Neural cell (in vitro differentiated cells): ENCODE measurements around the gene SLC25A25. TPM values are rescaled to one million over a fixed set of nuclear protein-coding genes. Genes with fewer than 3 reads are reported as not detected.
A peak's percentile ranks its signal among the peaks of the same experiment; 100 is the strongest.
"Not testable (repeated sequence)": the region's sequence is repeated elsewhere in the genome, so short reads cannot be mapped to it uniquely, and the experiment has no call there.

Experiments used
- H2AFZ ChIP-seq: fragments of 200-600, 300-800 bp; sonication (generic), shearing (Covaris generic); 2 replicates; pipeline ENCODE4 v1.6.0; 2014; ENCODE audit warnings: low read depth, mild to moderate bottlenecking, antibody characterized with exemption, low read length, moderate library complexity
- H3F3A ChIP-seq: fragments of 200-600 bp; shearing (Covaris generic); 2 replicates; pipeline ENCODE4 v1.6.1; 2016; ENCODE audit warnings: mild to moderate bottlenecking, moderate library complexity, mixed read lengths, antibody characterized with exemption, low read length; ENCODE audit not compliant: insufficient read depth, poor library complexity, severe bottlenecking
- H3K27ac ChIP-seq: fragments of 200-600, 300-800 bp; sonication (generic), shearing (Covaris generic); 2 replicates; pipeline ENCODE4 v1.5.1; 2014; ENCODE audit warnings: mild to moderate bottlenecking, low read length, moderate library complexity
- H3K27me3 ChIP-seq: fragments of 300-800, 200-600 bp; sonication (generic), shearing (Covaris generic); 2 replicates; pipeline ENCODE4 v1.6.0; 2014; ENCODE audit warnings: mild to moderate bottlenecking, low read depth, low read length, moderate library complexity; ENCODE audit not compliant: insufficient read depth
- H3K36me3 ChIP-seq: fragments of 300-800, 200-600 bp; sonication (generic), shearing (Covaris generic); 2 replicates; pipeline ENCODE4 v1.5.1; 2014; ENCODE audit warnings: mild to moderate bottlenecking, antibody characterized with exemption, low read length, moderate library complexity; ENCODE audit not compliant: insufficient read depth
- H3K4me2 ChIP-seq: fragments of 300-800, 200-600 bp; sonication (generic), shearing (Covaris generic); 2 replicates; pipeline ENCODE4 v1.6.0; 2014; ENCODE audit warnings: mild to moderate bottlenecking, low read length
- H3K4me3 ChIP-seq: fragments of 300-800, 200-600 bp; sonication (generic), shearing (Covaris generic); 2 replicates; pipeline ENCODE4 v1.5.1; 2014; ENCODE audit warnings: mild to moderate bottlenecking, low read length, moderate library complexity
- H3K79me2 ChIP-seq: fragments of 200-600 bp; shearing (Covaris generic); replicated peaks from 2 replicates; pipeline ENCODE4 v1.6.0; 2014; ENCODE audit warnings: mild to moderate bottlenecking, low read length, moderate library complexity; ENCODE audit not compliant: insufficient read depth
- H3K9ac ChIP-seq: fragments of 300-800, 200-600 bp; sonication (generic), shearing (Covaris generic); 2 replicates; pipeline ENCODE4 v1.6.1; 2016; ENCODE audit warnings: mild to moderate bottlenecking, low read length, mixed read lengths
- H3K9me2 ChIP-seq: fragments of 200-600 bp; shearing (Covaris generic); 2 replicates; pipeline ENCODE4 v1.6.1; 2016; ENCODE audit warnings: mild to moderate bottlenecking, low read length, mixed read lengths; ENCODE audit not compliant: insufficient read depth
- H3K9me3 ChIP-seq: fragments of 200-600, 300-800 bp; sonication (generic), shearing (Covaris generic); 2 replicates; pipeline ENCODE4 v1.6.1; 2016; ENCODE audit warnings: mild to moderate bottlenecking, mixed run types, low read length, moderate library complexity, mixed read lengths
- H4K20me1 ChIP-seq: fragments of 200-600 bp; shearing (Covaris generic); 2 replicates; pipeline ENCODE4 v1.6.1; 2016; ENCODE audit warnings: mild to moderate bottlenecking, mixed run types; ENCODE audit not compliant: insufficient read depth
- CTCF ChIP-seq: fragments of 450-650 bp; IDR thresholded peaks from 2 replicates; pipeline ENCODE4 v1.5.1; 2014; ENCODE audit warnings: antibody characterized with exemption, mild to moderate bottlenecking, moderate library complexity; ENCODE audit not compliant: poor library complexity, severe bottlenecking
- SMC3 ChIP-seq: fragments of 450-650 bp; conservative IDR thresholded peaks from 2 replicates; pipeline ENCODE4 v1.6.1; 2014; ENCODE audit warnings: antibody characterized with exemption, mild to moderate bottlenecking, moderate library complexity; ENCODE audit not compliant: poor library complexity
- TAF1 ChIP-seq: IDR thresholded peaks from 2 replicates; pipeline ENCODE4 v1.6.1; 2012; ENCODE audit warnings: low read depth
- polyA plus RNA-seq: library from polyadenylated mRNA; depleted of rRNA; stranded (reverse); fragments of >200 nt; gene quantifications from 2 replicates; pipeline ENCODE4 v1.2.3, GENCODE V29; 2014

SLC25A25 gene
- polyA plus RNA-seq, 1 donor from 2014 or later, result 43.7 TPM

GRCh38 chr9:128128836-128129590 is 61.0 kb downstream of the SLC25A25 start (continued):
- TF ChIP-seq TAF1 (no peak), SMC3 (no peak)

GRCh38 chr9:128129976-128130590 is 62.1 kb downstream of the SLC25A25 start:
- H3K9me2 ChIP-seq, H3K27me3 ChIP-seq, H3K4me2 ChIP-seq, H3K9me3 ChIP-seq, H3K27ac ChIP-seq, H3K9ac ChIP-seq, H3K4me3 ChIP-seq, H3F3A ChIP-seq, H2AFZ ChIP-seq, H3K36me3 ChIP-seq, H4K20me1 ChIP-seq: not testable (repeated sequence)
- peaks cover 11% of the 10 kb centered on the region for H3K79me2 ChIP-seq
- TF ChIP-seq CTCF, result peak; percentile 48

DNA sequence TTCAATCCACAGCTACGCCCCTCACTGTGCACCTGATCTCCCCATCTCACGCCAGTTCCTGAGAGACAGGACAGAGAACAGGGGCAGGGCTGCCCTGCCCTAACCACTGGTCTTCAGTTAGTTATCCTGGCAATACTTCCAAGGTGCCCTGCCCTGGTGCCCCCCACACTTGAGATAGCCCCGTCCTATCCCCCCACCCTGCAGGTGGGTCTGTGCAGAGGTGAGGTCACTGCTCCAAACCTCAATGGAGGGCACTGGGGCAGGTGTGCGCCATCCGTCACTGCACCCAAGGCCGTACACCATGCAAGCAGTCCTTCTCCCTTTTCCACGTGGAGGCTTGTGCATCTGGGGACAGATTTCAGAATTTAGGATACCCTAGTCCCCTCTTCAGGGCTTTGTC is 62.6 kb downstream of the SLC25A25 start:
- H3K79me2 ChIP-seq, result peaks cover 11% of the 10 kb centered on the region
- H3K27ac ChIP-seq, H3K9ac ChIP-seq, H3K27me3 ChIP-seq, H3K36me3 ChIP-seq, H2AFZ ChIP-seq, H3K9me2 ChIP-seq, H3K4me3 ChIP-seq, H3F3A ChIP-seq, H4K20me1 ChIP-seq, H3K9me3 ChIP-seq, H3K4me2 ChIP-seq: not testable (repeated sequence)

GRCh38 chr9:128131346-128131745 is 63.3 kb downstream of the SLC25A25 start:
- not testable (repeated sequence) for H3K4me2 ChIP-seq, H4K20me1 ChIP-seq, H3K36me3 ChIP-seq, H3K9ac ChIP-seq, H3K9me3 ChIP-seq, H2AFZ ChIP-seq, H3K27ac ChIP-seq, H3K27me3 ChIP-seq, H3K4me3 ChIP-seq, H3K9me2 ChIP-seq, H3F3A ChIP-seq, H3K79me2 ChIP-seq

- not testable (repeated sequence) for H3F3A ChIP-seq, H3K27me3 ChIP-seq, H3K9me3 ChIP-seq, H3K4me3 ChIP-seq, H2AFZ ChIP-seq, H3K9ac ChIP-seq, H3K36me3 ChIP-seq, H3K9me2 ChIP-seq, H3K4me2 ChIP-seq, H3K79me2 ChIP-seq, H3K27ac ChIP-seq, H4K20me1 ChIP-seq
Observed at GRCh38 chr9:128132139-128132538, 64.1 kb downstream of the SLC25A25 start.

GRCh38 chr9:128135561-128135960 is 67.5 kb downstream of the SLC25A25 start:
- H4K20me1 ChIP-seq, H3K4me3 ChIP-seq, H3K27me3 ChIP-seq, H3K9me3 ChIP-seq, H3K9me2 ChIP-seq, H2AFZ ChIP-seq, H3K9ac ChIP-seq, H3K36me3 ChIP-seq, H3K79me2 ChIP-seq, H3K4me2 ChIP-seq, H3F3A ChIP-seq, H3K27ac ChIP-seq: not testable (repeated sequence)
